ENCODE measurements around the gene IFNA5. TPM values are rescaled to one million over a fixed set of nuclear protein-coding genes. Genes with fewer than 3 reads are reported as not detected.

IFNA5 gene
- total and polyA plus RNA-seq, 2 of the 4 experiments (the other 2 are of a cell fraction) = not detected

DNA sequence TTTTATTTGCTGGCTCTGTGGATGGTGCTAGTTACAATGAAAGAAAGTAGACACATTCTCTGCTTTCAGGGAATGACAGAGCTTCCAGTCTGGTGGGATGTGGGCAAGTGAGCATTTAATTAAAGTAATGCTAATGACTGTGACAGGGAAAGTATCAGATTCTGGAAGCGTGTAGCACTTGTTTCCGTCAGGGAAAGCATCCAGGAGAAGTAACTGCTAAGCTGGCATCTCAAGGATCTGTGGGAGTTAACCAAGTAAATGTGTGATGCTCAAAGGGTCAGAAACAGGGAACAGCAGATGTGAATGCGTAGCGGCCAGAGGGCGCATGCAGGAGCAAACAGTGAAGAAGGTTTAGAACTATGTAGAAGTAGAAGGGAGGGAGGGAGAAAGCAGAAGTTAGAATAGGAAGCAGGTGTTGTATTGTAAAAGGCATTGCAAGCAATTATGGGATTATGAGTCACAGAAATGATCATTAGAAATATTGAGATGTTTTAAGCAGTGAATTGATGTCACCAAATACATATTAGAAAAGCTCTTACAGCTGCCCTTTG, 17.9 kb upstream of the IFNA5 start:
- H4K8ac ChIP-seq (ENCODE audit: low read depth in 2 of 2, low read length in 2 of 2) = no peak overlapping the region
- no peak overlapping the region for H2BK120ac ChIP-seq (ENCODE audit: low read depth, low read length)
- dilution Hi-C loops (cut with HindIII; ENCODE audit: low sequenced_read_pairs, unreplicated experiment) = no loop called here
- intact Hi-C loops (cut with micrococcal nuclease) = loop anchor here (10.0 kb wide), 1 partner anchor 922 kb away; no protein-coding TSS in a partner anchor
- H3K79me1 ChIP-seq (ENCODE audit: low read depth in 1 of 2, low read length in 2 of 2) = peaks cover 12 to 17% of the 10 kb centered on the region in 2 experiments; a peak in 3 of 4 replicates
- no peak overlapping the region for H3K56ac ChIP-seq (ENCODE audit: extremely low read depth, insufficient read depth, low read length)
- H3K14ac ChIP-seq (replicated peaks; ENCODE audit: low read depth, low read length) = no peak overlapping the region
- H4K20me1 ChIP-seq (ENCODE audit: insufficient read depth, low read length) = peaks cover 13% of the 10 kb centered on the region; the same call in 1 of the 2 replicates
- no peak overlapping the region for H3K4me3 ChIP-seq (ENCODE audit: insufficient read depth, low read depth, low read length)
- H2BK5ac ChIP-seq (ENCODE audit: low read depth, low read length, poor library complexity, severe bottlenecking) = no peak overlapping the region
- no peaks in the 10 kb centered on the region for H3K4me1 ChIP-seq (ENCODE audit: control insufficient read depth, insufficient read depth, low read length)
- no peaks in the 10 kb centered on the region for H3K27me3 ChIP-seq (ENCODE audit: control insufficient read depth, insufficient read depth, low read length)
- DNase-seq (no peak), ATAC-seq (ENCODE audit: low read depth) (no peak)
- H2BK15ac ChIP-seq (ENCODE audit: low read depth, low read length) = no peak overlapping the region
- no TSS peak for BruUV-seq (replicated peaks)
- H4K5ac ChIP-seq (ENCODE audit: low read depth, low read length) = no peak overlapping the region
- no peak overlapping the region for H2AK5ac ChIP-seq (ENCODE audit: low read depth, low read length)
- peaks cover 20% of the 10 kb centered on the region for H3K36me3 ChIP-seq (ENCODE audit: control insufficient read depth, insufficient read depth, low read length)
- ChIA-PET POLR2A (ENCODE audit: unreplicated experiment) (no interaction called here), CTCF (no interaction called here)
- H3K9ac ChIP-seq (ENCODE audit: low read depth, low read length) = no peak overlapping the region
- no peaks in the 10 kb centered on the region; the same call in 1 of the 2 replicates for H3K9me1 ChIP-seq (ENCODE audit: insufficient read depth, low read length)
- no peak for TF ChIP-seq MXI1 (IDR thresholded peaks at IDR 0.05; ENCODE audit: borderline replicate concordance, low read depth, low read length)
- TF ChIP-seq MAZ (IDR thresholded peaks at IDR 0.05; ENCODE audit: borderline replicate concordance, low read depth, low read length) = no peak
- TF ChIP-seq, protein P1, sequence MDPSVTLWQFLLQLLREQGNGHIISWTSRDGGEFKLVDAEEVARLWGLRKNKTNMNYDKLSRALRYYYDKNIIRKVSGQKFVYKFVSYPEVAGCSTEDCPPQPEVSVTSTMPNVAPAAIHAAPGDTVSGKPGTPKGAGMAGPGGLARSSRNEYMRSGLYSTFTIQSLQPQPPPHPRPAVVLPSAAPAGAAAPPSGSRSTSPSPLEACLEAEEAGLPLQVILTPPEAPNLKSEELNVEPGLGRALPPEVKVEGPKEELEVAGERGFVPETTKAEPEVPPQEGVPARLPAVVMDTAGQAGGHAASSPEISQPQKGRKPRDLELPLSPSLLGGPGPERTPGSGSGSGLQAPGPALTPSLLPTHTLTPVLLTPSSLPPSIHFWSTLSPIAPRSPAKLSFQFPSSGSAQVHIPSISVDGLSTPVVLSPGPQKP (IDR thresholded peaks at IDR 0.05; ENCODE audit: borderline replicate concordance, low read depth, low read length) = no peak
- no peak for TF ChIP-seq RFX5 (IDR thresholded peaks at IDR 0.05; ENCODE audit: low read depth, low read length)
- no peak for TF ChIP-seq RAD21 (IDR thresholded peaks at IDR 0.05; ENCODE audit: low read length)
- no peak for TF ChIP-seq NFE2L2 (IDR thresholded peaks at IDR 0.05; ENCODE audit: low read depth, low read length)
- no peak overlapping the region for H3K4me2 ChIP-seq (ENCODE audit: low read depth, low read length)
- H4K91ac ChIP-seq (ENCODE audit: insufficient read depth, low read depth, low read length) = no peak overlapping the region
- in situ Hi-C loops (cut with MboI; ENCODE audit: low sequenced_read_pairs) = loop anchor here (5.0 to 25.0 kb wide), 2 partner anchors 474 to 939 kb away; no protein-coding TSS in a partner anchor
- no peak overlapping the region for H3K27ac ChIP-seq (ENCODE audit: insufficient read depth, low read length)
- H2BK20ac ChIP-seq (ENCODE audit: low read depth, low read length) = no peak overlapping the region
- no peak overlapping the region for H3K4ac ChIP-seq (ENCODE audit: low read depth, low read length)
- no peaks in the 10 kb centered on the region for H3K9me3 ChIP-seq (ENCODE audit: control insufficient read depth, insufficient read depth, low read length)
- no peak overlapping the region for H3K18ac ChIP-seq (ENCODE audit: low read depth, low read length)
- no peak overlapping the region for H3K23ac ChIP-seq (ENCODE audit: low read depth, low read length)
- H2AK9ac ChIP-seq (replicated peaks; ENCODE audit: low read depth, low read length, poor library complexity) = no peak overlapping the region
- no peak overlapping the region for H2AFZ ChIP-seq (replicated peaks; ENCODE audit: low read length, poor library complexity)
- 96% methylated on average over 5 of the region's 5 CpGs; no CpG with 5 or more reads in 1 of the 2 experiments for WGBS, 2 experiments (ENCODE audit: extremely low coverage in 2 of 2, insufficient read length in 1 of 2)

Data from IMR-90 (cell line).